Chondrocyte (in vitro differentiated cells): Measurements from ENCODE around the gene STEAP2. TPM values are rescaled to one million over a fixed set of nuclear protein-coding genes. Genes with fewer than 3 reads are reported as not detected.

ENCODE experiments used
- DNase-seq: peaks from one replicate; pipeline ENCODE4 v3.0.0; 2021; ENCODE audit warnings: mixed read lengths, low spot score
- H3K27ac Mint-ChIP-seq: one replicate; pipeline ENCODE4 v1.8.0; 2021; ENCODE audit warnings: mild to moderate bottlenecking, moderate library complexity, mixed read lengths; ENCODE audit not compliant: unreplicated experiment
- H3K27me3 Mint-ChIP-seq: 2 replicates; pipeline ENCODE4 v1.8.0; 2021; ENCODE audit warnings: low read depth, mixed read lengths
- H3K36me3 Mint-ChIP-seq: 2 replicates; pipeline ENCODE4 v1.8.0; 2021; ENCODE audit warnings: low read depth, mixed read lengths
- H3K4me1 Mint-ChIP-seq: 2 replicates; pipeline ENCODE4 v1.8.0; 2021; ENCODE audit warnings: low read depth, mild to moderate bottlenecking, mixed read lengths
- H3K4me3 Mint-ChIP-seq: one replicate; pipeline ENCODE4 v1.8.0; 2021; ENCODE audit warnings: mild to moderate bottlenecking, moderate library complexity, mixed read lengths; ENCODE audit not compliant: unreplicated experiment
- H3K9me3 Mint-ChIP-seq: 2 replicates; pipeline ENCODE4 v1.8.0; 2021; ENCODE audit warnings: low read depth, mixed read lengths
- total RNA-seq: library from RNA; stranded (reverse); gene quantifications from 3 replicates; pipeline ENCODE4 v1.2.1, GENCODE V29; 2021
- TF ChIP-seq, protein P1 (sequence below): fragments of 200-600 bp; sonication (generic); IDR thresholded peaks from 2 replicates; pipeline ENCODE4 v1.5.0; 2021; ENCODE audit warnings: antibody characterized with exemption, mild to moderate bottlenecking, moderate library complexity

Gene STEAP2
- total RNA-seq, 1 donor from 2014 or later: 0.20 TPM

DNA sequence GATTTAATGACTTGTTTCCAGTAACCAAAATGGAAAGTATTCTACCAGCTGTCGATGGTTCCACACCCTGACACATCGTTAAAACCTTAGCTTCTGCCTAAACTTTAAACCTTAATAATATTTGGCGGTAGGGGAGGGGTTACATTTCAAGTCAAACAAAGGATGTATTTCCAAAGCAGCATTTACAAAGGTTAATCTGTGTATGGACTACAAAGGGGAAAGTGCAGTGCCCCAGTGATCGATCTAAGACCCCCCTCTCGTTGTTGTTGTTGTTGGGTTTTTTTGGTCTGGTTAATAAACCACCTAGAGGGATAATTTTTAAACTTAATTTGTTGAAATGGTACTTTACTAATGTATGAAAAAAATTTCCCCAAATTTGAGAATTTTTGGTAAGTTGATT, 1.1 kb upstream of the STEAP2 start:
- peak overlapping the region; percentile 69 for H3K4me3 Mint-ChIP-seq
- peaks cover 10% of the 10 kb centered on the region for H3K4me1 Mint-ChIP-seq
- peaks cover 36% of the 10 kb centered on the region for H3K27me3 Mint-ChIP-seq

DNA sequence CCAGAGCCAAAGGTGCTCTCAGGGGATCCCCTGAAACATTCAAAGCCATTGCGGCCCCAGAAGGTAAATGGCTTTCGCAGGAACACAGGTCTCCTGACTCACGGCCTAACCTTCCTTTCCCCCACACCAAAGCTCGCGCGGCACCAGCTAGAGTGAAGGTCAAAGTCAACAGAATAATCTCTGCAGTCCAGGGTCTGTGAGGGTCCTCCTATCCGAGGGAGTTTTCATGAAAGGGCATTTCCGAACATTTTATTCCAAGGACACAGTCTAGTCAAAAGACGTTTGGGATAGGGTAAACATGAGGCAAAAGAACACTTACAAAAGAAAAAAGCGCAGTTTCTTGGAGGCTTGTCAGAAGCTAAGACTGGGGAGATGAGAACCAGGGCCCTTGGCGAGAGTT, 559 bp upstream of the STEAP2 start:
- Mint-ChIP-seq H3K4me3 (peak overlapping the region; percentile 69), H3K27me3 (peaks cover 32% of the 10 kb centered on the region), H3K27ac (no peak overlapping the region), H3K36me3 (no peaks in the 10 kb centered on the region), H3K9me3 (no peaks in the 10 kb centered on the region), H3K4me1 (peaks cover 10% of the 10 kb centered on the region)
- no peak for DNase-seq
- TF ChIP-seq, protein P1, sequence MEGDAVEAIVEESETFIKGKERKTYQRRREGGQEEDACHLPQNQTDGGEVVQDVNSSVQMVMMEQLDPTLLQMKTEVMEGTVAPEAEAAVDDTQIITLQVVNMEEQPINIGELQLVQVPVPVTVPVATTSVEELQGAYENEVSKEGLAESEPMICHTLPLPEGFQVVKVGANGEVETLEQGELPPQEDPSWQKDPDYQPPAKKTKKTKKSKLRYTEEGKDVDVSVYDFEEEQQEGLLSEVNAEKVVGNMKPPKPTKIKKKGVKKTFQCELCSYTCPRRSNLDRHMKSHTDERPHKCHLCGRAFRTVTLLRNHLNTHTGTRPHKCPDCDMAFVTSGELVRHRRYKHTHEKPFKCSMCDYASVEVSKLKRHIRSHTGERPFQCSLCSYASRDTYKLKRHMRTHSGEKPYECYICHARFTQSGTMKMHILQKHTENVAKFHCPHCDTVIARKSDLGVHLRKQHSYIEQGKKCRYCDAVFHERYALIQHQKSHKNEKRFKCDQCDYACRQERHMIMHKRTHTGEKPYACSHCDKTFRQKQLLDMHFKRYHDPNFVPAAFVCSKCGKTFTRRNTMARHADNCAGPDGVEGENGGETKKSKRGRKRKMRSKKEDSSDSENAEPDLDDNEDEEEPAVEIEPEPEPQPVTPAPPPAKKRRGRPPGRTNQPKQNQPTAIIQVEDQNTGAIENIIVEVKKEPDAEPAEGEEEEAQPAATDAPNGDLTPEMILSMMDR: no peak

More for the DNA sequence above, 1.1 kb upstream of the STEAP2 start:
- TF ChIP-seq, protein P1: no peak
- Mint-ChIP-seq H3K9me3 (no peaks in the 10 kb centered on the region), H3K27ac (no peak overlapping the region), H3K36me3 (no peaks in the 10 kb centered on the region)
- DNase-seq: no peak

DNA sequence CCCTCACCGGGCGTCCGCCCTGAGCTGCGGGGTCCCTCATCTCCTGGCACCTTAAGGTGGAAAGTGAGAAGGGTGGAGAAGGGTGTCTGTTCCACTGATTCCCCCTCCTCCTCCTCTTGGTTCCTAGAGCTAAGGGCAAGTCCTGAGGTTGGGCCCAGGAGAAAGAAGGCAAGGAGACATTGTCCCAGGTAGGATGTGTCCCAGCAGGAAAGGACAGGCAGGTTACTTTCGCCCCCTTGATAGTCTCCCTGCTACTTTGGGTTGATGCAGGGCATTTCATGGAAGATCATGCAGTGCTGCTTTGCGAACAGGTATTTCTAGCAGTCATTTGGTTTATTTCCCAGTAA, 582 bp downstream of the STEAP2 start:
- H3K9me3 Mint-ChIP-seq: no peaks in the 10 kb centered on the region
- DNase-seq: no peak
- H3K36me3 Mint-ChIP-seq: no peaks in the 10 kb centered on the region
- H3K27me3 Mint-ChIP-seq: peaks cover 30% of the 10 kb centered on the region
- no peak overlapping the region for H3K27ac Mint-ChIP-seq
- no peak overlapping the region for H3K4me3 Mint-ChIP-seq
- TF ChIP-seq, protein P1: no peak
- H3K4me1 Mint-ChIP-seq: peaks cover 10% of the 10 kb centered on the region

GRCh38 chr7:90213521-90213920, 2.0 kb downstream of the STEAP2 start:
- Mint-ChIP-seq H3K4me3 (no peak overlapping the region), H3K4me1 (peaks cover 10% of the 10 kb centered on the region), H3K27ac (no peak overlapping the region), H3K36me3 (no peaks in the 10 kb centered on the region), H3K27me3 (peaks cover 38% of the 10 kb centered on the region), H3K9me3 (no peaks in the 10 kb centered on the region)
- DNase-seq: no peak
- TF ChIP-seq, protein P1: no peak

- no peak overlapping the region for H3K27ac Mint-ChIP-seq
- peaks cover 40% of the 10 kb centered on the region for H3K27me3 Mint-ChIP-seq
- H3K9me3 Mint-ChIP-seq: no peaks in the 10 kb centered on the region
- no peak for DNase-seq
- no peaks in the 10 kb centered on the region for H3K36me3 Mint-ChIP-seq
- TF ChIP-seq, protein P1: no peak
- H3K4me3 Mint-ChIP-seq: no peak overlapping the region
- H3K4me1 Mint-ChIP-seq: peaks cover 6% of the 10 kb centered on the region
These were observed 4.6 kb downstream of the STEAP2 start for GRCh38 chr7:90216080-90216674.
